Ovary (tissue), 3 donors: ENCODE measurements around the gene CCDC60.

ENCODE experiments used
- POLR2A ChIP-seq: fragments of 450-650 bp; IDR thresholded peaks from one replicate; pipeline ENCODE4 v1.6.1; 2017; ENCODE audit warnings: antibody characterized with exemption, mild to moderate bottlenecking, moderate library complexity
- TF ChIP-seq, protein P1 (sequence below), 3 donors: fragments of 450-650 bp in 2 of 3; fragments of 200-600 bp in 1 of 3; IDR thresholded peaks; one replicate each; pipeline versions ENCODE4 v1.5.1 to v1.8.0; 2016 to 2022; ENCODE audit warnings: antibody characterized with exemption in 3 of 3, mild to moderate bottlenecking in 1 of 3
- donor health status: DM: no; HTN: no; CAD: no.

DNA sequence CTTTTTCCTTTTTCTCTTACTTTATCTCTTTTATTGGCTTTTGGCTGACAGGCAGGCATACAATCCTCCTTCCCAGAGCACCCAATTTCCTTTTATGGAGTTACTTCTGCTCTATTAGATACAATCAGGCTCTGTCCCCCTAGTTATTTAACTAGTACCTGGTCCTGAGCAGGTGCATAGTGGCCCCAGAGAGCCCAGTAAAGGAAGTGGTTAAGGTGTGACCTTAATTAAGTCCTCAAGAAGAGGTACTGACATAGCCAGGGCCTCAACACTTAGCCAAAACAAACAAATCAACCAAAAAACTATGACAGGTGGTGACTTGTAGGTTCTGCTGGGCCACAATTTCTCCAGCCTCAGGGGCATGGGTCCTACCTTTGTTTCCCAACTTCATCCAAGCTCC, 82.9 kb downstream of the CCDC60 start:
- TF ChIP-seq POLR2A, result no peak
- TF ChIP-seq, protein P1, sequence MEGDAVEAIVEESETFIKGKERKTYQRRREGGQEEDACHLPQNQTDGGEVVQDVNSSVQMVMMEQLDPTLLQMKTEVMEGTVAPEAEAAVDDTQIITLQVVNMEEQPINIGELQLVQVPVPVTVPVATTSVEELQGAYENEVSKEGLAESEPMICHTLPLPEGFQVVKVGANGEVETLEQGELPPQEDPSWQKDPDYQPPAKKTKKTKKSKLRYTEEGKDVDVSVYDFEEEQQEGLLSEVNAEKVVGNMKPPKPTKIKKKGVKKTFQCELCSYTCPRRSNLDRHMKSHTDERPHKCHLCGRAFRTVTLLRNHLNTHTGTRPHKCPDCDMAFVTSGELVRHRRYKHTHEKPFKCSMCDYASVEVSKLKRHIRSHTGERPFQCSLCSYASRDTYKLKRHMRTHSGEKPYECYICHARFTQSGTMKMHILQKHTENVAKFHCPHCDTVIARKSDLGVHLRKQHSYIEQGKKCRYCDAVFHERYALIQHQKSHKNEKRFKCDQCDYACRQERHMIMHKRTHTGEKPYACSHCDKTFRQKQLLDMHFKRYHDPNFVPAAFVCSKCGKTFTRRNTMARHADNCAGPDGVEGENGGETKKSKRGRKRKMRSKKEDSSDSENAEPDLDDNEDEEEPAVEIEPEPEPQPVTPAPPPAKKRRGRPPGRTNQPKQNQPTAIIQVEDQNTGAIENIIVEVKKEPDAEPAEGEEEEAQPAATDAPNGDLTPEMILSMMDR (IDR thresholded peaks at IDR 0.05), result no peak
